ENCODE results near the gene PAPPA2. TPM values are rescaled to one million over a fixed set of nuclear protein-coding genes. Genes with fewer than 3 reads are reported as not detected.

The PAPPA2 gene
- total RNA-seq, 1 donor from 2014 or later = 0.25 TPM

- Mint-ChIP-seq H3K36me3 (no peaks in the 10 kb centered on the region), H3K27ac (no peak overlapping the region), H3K9me3 (no peaks in the 10 kb centered on the region)
Observed at GRCh38 chr1:176852124-176852523, 389.1 kb downstream of the PAPPA2 start.

GRCh38 chr1:176853503-176853902 is 390.5 kb downstream of the PAPPA2 start:
- no peaks in the 10 kb centered on the region for H3K9me3 Mint-ChIP-seq
- no peaks in the 10 kb centered on the region for H3K27me3 Mint-ChIP-seq (ENCODE audit: low read depth)
- H3K36me3 Mint-ChIP-seq = no peaks in the 10 kb centered on the region
- H3K4me1 Mint-ChIP-seq = peaks cover 4% of the 10 kb centered on the region
- TF ChIP-seq CTCF (IDR thresholded peaks at IDR 0.05; ENCODE audit: unreplicated experiment) = no peak
- H3K27ac Mint-ChIP-seq = no peak overlapping the region
- no peak overlapping the region for H3K4me3 Mint-ChIP-seq
- DNase-seq (ENCODE audit: low spot score in 2 of 2, unreplicated experiment in 2 of 2) = no peak

More at GRCh38 chr1:176852124-176852523, 389.1 kb downstream of the PAPPA2 start:
- no peak for DNase-seq (ENCODE audit: low spot score in 2 of 2, unreplicated experiment in 2 of 2)
- Mint-ChIP-seq H3K4me3 (no peak overlapping the region), H3K4me1 (peaks cover 4% of the 10 kb centered on the region), H3K27me3 (ENCODE audit: low read depth) (no peaks in the 10 kb centered on the region)
- no peak for TF ChIP-seq CTCF (IDR thresholded peaks at IDR 0.05; ENCODE audit: unreplicated experiment)

- no peak overlapping the region for H3K27ac Mint-ChIP-seq
- H3K4me1 Mint-ChIP-seq = peaks cover 4% of the 10 kb centered on the region
Observed at GRCh38 chr1:176854121-176854520, 391.1 kb downstream of the PAPPA2 start.

GRCh38 chr1:176854758-176855745 is 392.1 kb downstream of the PAPPA2 start:
- TF ChIP-seq CTCF (IDR thresholded peaks at IDR 0.05; ENCODE audit: unreplicated experiment) = no peak
- Mint-ChIP-seq H3K27me3 (ENCODE audit: low read depth) (no peaks in the 10 kb centered on the region), H3K9me3 (no peaks in the 10 kb centered on the region), H3K36me3 (no peaks in the 10 kb centered on the region), H3K27ac (no peak overlapping the region), H3K4me1 (peaks cover 4% of the 10 kb centered on the region), H3K4me3 (no peak overlapping the region)
- no peak for DNase-seq (ENCODE audit: low spot score in 2 of 2, unreplicated experiment in 2 of 2)

More at GRCh38 chr1:176854121-176854520, 391.1 kb downstream of the PAPPA2 start:
- H3K4me3 Mint-ChIP-seq = no peak overlapping the region
- no peak for DNase-seq (ENCODE audit: low spot score in 2 of 2, unreplicated experiment in 2 of 2)
- H3K27me3 Mint-ChIP-seq (ENCODE audit: low read depth) = no peaks in the 10 kb centered on the region
- TF ChIP-seq CTCF (IDR thresholded peaks at IDR 0.05; ENCODE audit: unreplicated experiment) = no peak
- no peaks in the 10 kb centered on the region for H3K36me3 Mint-ChIP-seq
- H3K9me3 Mint-ChIP-seq = no peaks in the 10 kb centered on the region

- Mint-ChIP-seq H3K4me1 (peaks cover 4% of the 10 kb centered on the region), H3K27ac (no peak overlapping the region), H3K36me3 (no peaks in the 10 kb centered on the region), H3K27me3 (ENCODE audit: low read depth) (peaks cover 2% of the 10 kb centered on the region), H3K4me3 (no peak overlapping the region), H3K9me3 (no peaks in the 10 kb centered on the region)
- no peak for TF ChIP-seq CTCF (IDR thresholded peaks at IDR 0.05; ENCODE audit: unreplicated experiment)
- no peak for DNase-seq (ENCODE audit: low spot score in 2 of 2, unreplicated experiment in 2 of 2)
Observed at GRCh38 chr1:176857632-176858031, 394.7 kb downstream of the PAPPA2 start.

All from mesothelial cell of epicardium (in vitro differentiated cells).